ENCODE results near the gene KCNH4.

Gene KCNH4

GRCh38 chr17:42129109-42129837 is 51.7 kb downstream of the KCNH4 start:
- Histone ChIP-seq H3K4me1 (ENCODE audit: insufficient read depth, poor library complexity, severe bottlenecking) (peaks cover 16% of the 10 kb centered on the region), H3K36me3 (ENCODE audit: low read depth) (peaks cover 55% of the 10 kb centered on the region)
- ATAC-seq (ENCODE audit: low read depth): no peak

GRCh38 chr17:42127414-42127813 is 53.5 kb downstream of the KCNH4 start:
- Histone ChIP-seq H3K27me3 (ENCODE audit: insufficient read depth, poor library complexity, severe bottlenecking) (no peaks in the 10 kb centered on the region), H3K4me3 (ENCODE audit: severe bottlenecking) (no peak overlapping the region), H3K27ac (ENCODE audit: poor library complexity, severe bottlenecking) (no peak overlapping the region), H3K36me3 (ENCODE audit: low read depth) (peaks cover 51% of the 10 kb centered on the region), H3K4me1 (ENCODE audit: insufficient read depth, poor library complexity, severe bottlenecking) (no peaks in the 10 kb centered on the region), H3K9me3 (ENCODE audit: severe bottlenecking) (no peaks in the 10 kb centered on the region)
- DNase-seq (ENCODE audit: low spot score) (no peak), ATAC-seq (ENCODE audit: low read depth) (no peak)
- no peak for TF ChIP-seq CTCF (IDR thresholded peaks at IDR 0.05; ENCODE audit: poor library complexity, severe bottlenecking)

More at GRCh38 chr17:42129109-42129837, 51.7 kb downstream of the KCNH4 start:
- Histone ChIP-seq H3K27ac (ENCODE audit: poor library complexity, severe bottlenecking) (no peak overlapping the region), H3K27me3 (ENCODE audit: insufficient read depth, poor library complexity, severe bottlenecking) (no peaks in the 10 kb centered on the region), H3K4me3 (ENCODE audit: severe bottlenecking) (no peak overlapping the region), H3K9me3 (ENCODE audit: severe bottlenecking) (no peaks in the 10 kb centered on the region)
- TF ChIP-seq CTCF (IDR thresholded peaks at IDR 0.05; ENCODE audit: poor library complexity, severe bottlenecking): no peak
- DNase-seq (ENCODE audit: low spot score): no peak

GRCh38 chr17:42126836-42127235 is 54.1 kb downstream of the KCNH4 start:
- H3K4me1 ChIP-seq (ENCODE audit: insufficient read depth, poor library complexity, severe bottlenecking): no peaks in the 10 kb centered on the region
- TF ChIP-seq CTCF (IDR thresholded peaks at IDR 0.05; ENCODE audit: poor library complexity, severe bottlenecking): no peak
- H3K27ac ChIP-seq (ENCODE audit: poor library complexity, severe bottlenecking): no peak overlapping the region
- no peak for DNase-seq (ENCODE audit: low spot score)
- no peaks in the 10 kb centered on the region for H3K27me3 ChIP-seq (ENCODE audit: insufficient read depth, poor library complexity, severe bottlenecking)
- no peak overlapping the region for H3K4me3 ChIP-seq (ENCODE audit: severe bottlenecking)
- ATAC-seq (ENCODE audit: low read depth): no peak
- peaks cover 51% of the 10 kb centered on the region for H3K36me3 ChIP-seq (ENCODE audit: low read depth)
- no peaks in the 10 kb centered on the region for H3K9me3 ChIP-seq (ENCODE audit: severe bottlenecking)

DNA sequence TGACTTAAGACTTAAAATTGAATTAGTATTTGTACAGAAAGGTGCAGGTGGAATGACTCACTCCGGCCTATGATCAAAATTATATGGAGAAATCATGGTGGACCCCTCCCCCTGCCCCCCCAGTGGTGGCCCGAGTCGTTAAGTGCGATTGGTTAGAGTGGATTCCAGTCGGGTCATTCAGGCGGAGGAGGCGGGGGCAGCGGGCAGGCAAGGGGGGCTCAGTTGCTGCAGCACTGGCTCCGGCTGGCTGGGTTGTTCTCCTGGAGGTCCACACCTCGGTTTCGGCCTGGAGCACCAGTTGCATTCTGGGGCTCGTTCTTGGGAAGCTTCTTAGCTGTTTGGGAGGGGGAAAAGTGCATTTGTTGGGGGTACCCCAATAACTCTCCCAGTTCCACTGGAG is 55.4 kb downstream of the KCNH4 start:
- Histone ChIP-seq H3K27me3 (ENCODE audit: insufficient read depth, poor library complexity, severe bottlenecking) (no peaks in the 10 kb centered on the region), H3K4me1 (ENCODE audit: insufficient read depth, poor library complexity, severe bottlenecking) (no peaks in the 10 kb centered on the region), H3K4me3 (ENCODE audit: severe bottlenecking) (no peak overlapping the region), H3K9me3 (ENCODE audit: severe bottlenecking) (no peaks in the 10 kb centered on the region), H3K36me3 (ENCODE audit: low read depth) (peaks cover 41% of the 10 kb centered on the region), H3K27ac (ENCODE audit: poor library complexity, severe bottlenecking) (no peak overlapping the region)
- ATAC-seq (ENCODE audit: low read depth) (no peak), DNase-seq (ENCODE audit: low spot score) (no peak)
- TF ChIP-seq CTCF (IDR thresholded peaks at IDR 0.05; ENCODE audit: poor library complexity, severe bottlenecking): no peak

DNA sequence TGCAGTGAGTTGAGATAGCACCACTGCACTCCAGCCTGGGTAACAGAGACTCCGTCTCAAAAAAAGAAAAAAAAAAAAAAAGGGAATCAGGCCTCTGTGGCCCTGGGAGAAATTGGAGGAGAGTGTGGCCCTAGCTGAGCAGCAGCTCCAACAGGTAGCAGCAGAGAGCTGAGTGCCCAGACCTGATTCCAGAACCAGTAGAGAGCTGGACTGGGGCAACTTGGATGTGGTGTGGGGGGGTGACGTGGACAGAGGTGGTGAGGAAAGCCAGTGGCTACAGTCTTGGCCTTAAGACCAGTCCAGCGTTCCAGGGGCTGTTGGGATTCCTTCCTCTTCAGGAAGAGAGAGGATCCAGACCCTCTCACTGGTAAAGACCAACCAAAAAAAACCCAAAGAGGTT is 56.7 kb downstream of the KCNH4 start:
- Histone ChIP-seq H3K9me3 (ENCODE audit: severe bottlenecking) (no peaks in the 10 kb centered on the region), H3K4me3 (ENCODE audit: severe bottlenecking) (no peak overlapping the region), H3K27ac (ENCODE audit: poor library complexity, severe bottlenecking) (no peak overlapping the region), H3K36me3 (ENCODE audit: low read depth) (peaks cover 28% of the 10 kb centered on the region), H3K27me3 (ENCODE audit: insufficient read depth, poor library complexity, severe bottlenecking) (no peaks in the 10 kb centered on the region), H3K4me1 (ENCODE audit: insufficient read depth, poor library complexity, severe bottlenecking) (peaks cover 7% of the 10 kb centered on the region)
- no peak for TF ChIP-seq CTCF (IDR thresholded peaks at IDR 0.05; ENCODE audit: poor library complexity, severe bottlenecking)
- ATAC-seq (ENCODE audit: low read depth) (no peak), DNase-seq (ENCODE audit: low spot score) (no peak)
